Activated naive CD4-positive, alpha-beta T cell treated with anti-CD3 and anti-CD28 coated beads, Interleukin-2, amount 50 U/mL, for 72 hours (primary cell): ENCODE measurements around the gene TMEM212. TPM values are rescaled to one million over a fixed set of nuclear protein-coding genes. Genes with fewer than 3 reads are reported as not detected.

Experiments
- ATAC-seq, 2 donors: fragments of 150-1000 bp; cut with Tn5 transposase; 2 replicates each; pipeline ENCODE4 v1.10.0; 2021; ENCODE audit warnings: mild to moderate bottlenecking in 2 of 2, moderate library complexity in 2 of 2
- DNase-seq, 2 donors: peaks; one replicate each; pipeline ENCODE4 v3.0.0; 2021 to 2022; ENCODE audit warnings: low spot score in 2 of 2
- H3K27ac Mint-ChIP-seq, 2 donors: one replicate each; pipeline ENCODE4 v1.8.0; 2022; ENCODE audit warnings: mild to moderate bottlenecking in 2 of 2, mixed read lengths in 2 of 2
- H3K36me3 Mint-ChIP-seq, 2 donors: one replicate each; pipeline ENCODE4 v1.8.0; 2022; ENCODE audit warnings: mixed read lengths in 2 of 2
- H3K9me3 Mint-ChIP-seq, 2 donors: one replicate each; pipeline ENCODE4 v1.8.0; 2022; ENCODE audit warnings: mixed read lengths in 2 of 2
- total RNA-seq, 2 donors: library from RNA; stranded (reverse); gene quantifications; one replicate each; pipeline ENCODE4 v1.2.3, GENCODE V29; 2022

TMEM212 gene
- total RNA-seq: not detected

- no peak for DNase-seq
- no peak for ATAC-seq
- H3K27ac Mint-ChIP-seq: no peak within 1 kb of the TSS
- H3K36me3 Mint-ChIP-seq: peaks cover 0 to 7% of the 10 kb centered on the region in 2 donors
- peaks cover 0 to 5% of the 10 kb centered on the region in 2 donors for H3K9me3 Mint-ChIP-seq
Measured at GRCh38 chr3:171842864-171843518, at the start of gene TMEM212. TMEM212 (plus strand) TSS chr3:171843349; CDS start chr3:171843384, 35 bp downstream.

GRCh38 chr3:171796625-171797264, 46.4 kb upstream of the TMEM212 start:
- no peak for DNase-seq

GRCh38 chr3:171797265-171797679, 45.9 kb upstream of the TMEM212 start:
- H3K9me3 Mint-ChIP-seq: no peaks in the 10 kb centered on the region
- no peak overlapping the region for H3K27ac Mint-ChIP-seq
- ATAC-seq (no peak), DNase-seq (no peak)
- H3K36me3 Mint-ChIP-seq: no peaks in the 10 kb centered on the region

More at GRCh38 chr3:171796625-171797264, 46.4 kb upstream of the TMEM212 start:
- H3K9me3 Mint-ChIP-seq: no peaks in the 10 kb centered on the region
- H3K27ac Mint-ChIP-seq: no peak overlapping the region
- H3K36me3 Mint-ChIP-seq: no peaks in the 10 kb centered on the region
- ATAC-seq: no peak

GRCh38 chr3:171797873-171798272, 45.3 kb upstream of the TMEM212 start:
- DNase-seq (no peak), ATAC-seq (no peak)
- H3K27ac Mint-ChIP-seq: no peak overlapping the region
- no peaks in the 10 kb centered on the region for H3K9me3 Mint-ChIP-seq
- no peaks in the 10 kb centered on the region for H3K36me3 Mint-ChIP-seq

GRCh38 chr3:171799501-171799900, 43.6 kb upstream of the TMEM212 start:
- DNase-seq (no peak), ATAC-seq (no peak)
- no peak overlapping the region for H3K27ac Mint-ChIP-seq
- H3K36me3 Mint-ChIP-seq: no peaks in the 10 kb centered on the region
- H3K9me3 Mint-ChIP-seq: no peaks in the 10 kb centered on the region

- no peaks in the 10 kb centered on the region for H3K36me3 Mint-ChIP-seq
- ATAC-seq: peak in 1 of 2 donors; percentile 76
- no peak for DNase-seq
- no peaks in the 10 kb centered on the region for H3K9me3 Mint-ChIP-seq
- no peak overlapping the region for H3K27ac Mint-ChIP-seq
Measured at GRCh38 chr3:171801738-171802589, 41.2 kb upstream of the TMEM212 start.

GRCh38 chr3:171802590-171802956, 40.6 kb upstream of the TMEM212 start:
- ATAC-seq: no peak
- H3K9me3 Mint-ChIP-seq: no peaks in the 10 kb centered on the region
- H3K36me3 Mint-ChIP-seq: peaks cover 0 to under 1% of the 10 kb centered on the region in 2 donors
- H3K27ac Mint-ChIP-seq: no peak overlapping the region
- no peak for DNase-seq

GRCh38 chr3:171803044-171803443, 40.1 kb upstream of the TMEM212 start:
- no peak for ATAC-seq
- no peak overlapping the region for H3K27ac Mint-ChIP-seq
- H3K36me3 Mint-ChIP-seq: peaks cover 0 to 4% of the 10 kb centered on the region in 2 donors
- DNase-seq: no peak
- no peaks in the 10 kb centered on the region for H3K9me3 Mint-ChIP-seq

GRCh38 chr3:171804618-171805389, 38.3 kb upstream of the TMEM212 start:
- no peak for ATAC-seq
- no peak for DNase-seq
- Mint-ChIP-seq H3K27ac (no peak overlapping the region), H3K9me3 (no peaks in the 10 kb centered on the region), H3K36me3 (peaks cover 0 to 4% of the 10 kb centered on the region in 2 donors)

- Mint-ChIP-seq H3K36me3 (peaks cover 0 to 4% of the 10 kb centered on the region in 2 donors), H3K27ac (no peak overlapping the region), H3K9me3 (no peaks in the 10 kb centered on the region)
- DNase-seq (no peak), ATAC-seq (no peak)
Measured at GRCh38 chr3:171805687-171806086, 37.5 kb upstream of the TMEM212 start.

- Mint-ChIP-seq H3K36me3 (peaks cover 0 to 4% of the 10 kb centered on the region in 2 donors), H3K9me3 (no peaks in the 10 kb centered on the region), H3K27ac (no peak overlapping the region)
- ATAC-seq (no peak), DNase-seq (no peak)
Measured at GRCh38 chr3:171806200-171807128, 36.7 kb upstream of the TMEM212 start.

GRCh38 chr3:171807129-171807675, 35.9 kb upstream of the TMEM212 start:
- DNase-seq: no peak
- no peak overlapping the region for H3K27ac Mint-ChIP-seq
- ATAC-seq: no peak
- peaks cover 0 to 4% of the 10 kb centered on the region in 2 donors for H3K36me3 Mint-ChIP-seq
- no peaks in the 10 kb centered on the region for H3K9me3 Mint-ChIP-seq

GRCh38 chr3:171807806-171808205, 35.3 kb upstream of the TMEM212 start:
- Mint-ChIP-seq H3K36me3 (peaks cover 0 to 4% of the 10 kb centered on the region in 2 donors), H3K27ac (no peak overlapping the region), H3K9me3 (no peaks in the 10 kb centered on the region)
- ATAC-seq (no peak), DNase-seq (no peak)

GRCh38 chr3:171809611-171809860, 33.6 kb upstream of the TMEM212 start:
- peaks cover 0 to 4% of the 10 kb centered on the region in 2 donors for H3K36me3 Mint-ChIP-seq
- no peaks in the 10 kb centered on the region for H3K9me3 Mint-ChIP-seq
- DNase-seq (no peak), ATAC-seq (no peak)
- no peak overlapping the region for H3K27ac Mint-ChIP-seq

GRCh38 chr3:171809861-171810628, 33.1 kb upstream of the TMEM212 start, which contains the start of gene PLD1:
PLD1 (minus strand) TSS chr3:171810483; CDS start chr3:171738051, 72,432 bp downstream.
- H3K36me3 Mint-ChIP-seq: peaks cover 0 to 4% of the 10 kb centered on the region in 2 donors
- ATAC-seq: peak; percentile 66 to 89
- peak; percentile 43 to 56 for DNase-seq
- H3K27ac Mint-ChIP-seq: no peak within 1 kb of the TSS
- no peaks in the 10 kb centered on the region for H3K9me3 Mint-ChIP-seq
